PC-9 (cell line): ENCODE data around the gene ETS2. TPM values are rescaled to one million over a fixed set of nuclear protein-coding genes. Genes with fewer than 3 reads are reported as not detected.

ENCODE experiments used
- BruUV-seq: library from RNA; stranded (reverse); fragments of 400-500 nt; replicated peaks from 2 replicates; lab custom pipeline; 2021; lab: Mats Ljungman, UMichigan
- CTCF ChIA-PET: fragments of 300-600 bp; sonication (Branson Sonifier 250); formaldehyde crosslinking; loops from one replicate; lab custom pipeline; 2022; ENCODE audit warnings: antibody characterized with exemption; lab: Charles Lee
- POLR2A ChIA-PET: fragments of 300-600 bp; sonication (Branson Sonifier 250); formaldehyde crosslinking; loops from one replicate; lab custom pipeline; 2022; ENCODE audit warnings: antibody characterized with exemption; ENCODE audit not compliant: unreplicated experiment; lab: Charles Lee
- DNase-seq, 2 experiments: peaks; one replicate each; pipeline versions ENCODE4 v3.0.0 to v3.0.0-alpha.2; 2015 to 2022; ENCODE audit warnings: mixed read lengths in 1 of 2
- H2AFZ ChIP-seq: fragments of 200-600 bp; sonication (generic); 2 replicates; pipeline ENCODE4 v1.8.1; 2017; ENCODE audit warnings: antibody characterized with exemption
- H3F3A ChIP-seq: fragments of 200-600 bp; sonication (generic); 2 replicates; pipeline ENCODE4 v1.8.1; 2017; ENCODE audit warnings: antibody characterized with exemption, mild to moderate bottlenecking, low read depth; ENCODE audit not compliant: insufficient read depth
- H3K27ac ChIP-seq: fragments of 200-600 bp; sonication (generic); 2 replicates; pipeline ENCODE4 v1.6.1; 2016; ENCODE audit warnings: mixed run types
- H3K27me3 ChIP-seq: fragments of 200-600 bp; sonication (generic); 2 replicates; pipeline ENCODE4 v1.6.1; 2016; ENCODE audit warnings: low read depth, mixed run types; ENCODE audit not compliant: insufficient read depth
- H3K36me3 ChIP-seq: fragments of 200-600 bp; sonication (generic); 2 replicates; pipeline ENCODE4 v1.6.1; 2016; ENCODE audit warnings: low read depth, mixed run types
- H3K4me1 ChIP-seq: fragments of 200-600 bp; sonication (generic); replicated peaks from 2 replicates; pipeline ENCODE4 v1.6.1; 2016; ENCODE audit warnings: mixed run types; ENCODE audit not compliant: insufficient read depth
- H3K4me2 ChIP-seq: fragments of 200-600 bp; sonication (generic); 2 replicates; pipeline ENCODE4 v1.6.1; 2017; ENCODE audit warnings: mixed run types
- H3K4me3 ChIP-seq: fragments of 200-600 bp; sonication (generic); 2 replicates; pipeline ENCODE4 v1.6.1; 2016; ENCODE audit warnings: mixed run types
- H3K79me2 ChIP-seq: fragments of 200-600 bp; sonication (generic); 2 replicates; pipeline ENCODE4 v1.6.1; 2017; ENCODE audit warnings: low read depth, mixed run types
- H3K9me2 ChIP-seq: fragments of 200-600 bp; sonication (generic); 2 replicates; pipeline ENCODE4 v1.8.1; 2017; ENCODE audit warnings: mild to moderate bottlenecking; ENCODE audit not compliant: insufficient read depth
- H3K9me3 ChIP-seq: fragments of 200-600 bp; sonication (generic); 2 replicates; pipeline ENCODE4 v1.8.1; 2016; ENCODE audit warnings: low read depth; ENCODE audit not compliant: insufficient read depth
- H4K20me1 ChIP-seq: fragments of 200-600 bp; sonication (generic); 2 replicates; pipeline ENCODE4 v1.8.1; 2017; ENCODE audit not compliant: insufficient read depth
- CTCF ChIP-seq: fragments of 200-600 bp; sonication (generic); conservative IDR thresholded peaks from 2 replicates; pipeline ENCODE4 v1.6.1; 2017; ENCODE audit warnings: mixed run types, antibody characterized with exemption, mild to moderate bottlenecking, moderate library complexity
- EZH2 ChIP-seq: fragments of 200-600 bp; sonication (generic); IDR thresholded peaks from 2 replicates; pipeline ENCODE4 v1.8.0; 2017; ENCODE audit warnings: antibody characterized with exemption, low read depth
- intact Hi-C: fragments of 100-400 bp; cut with micrococcal nuclease; formaldehyde crosslinking; loops from one replicate; pipeline ENCODE4 v1.10.0; 2022; ENCODE audit not compliant: unreplicated experiment
- total RNA-seq: library from RNA; stranded (reverse); gene quantifications from 2 replicates; pipeline ENCODE4 v1.2.3, GENCODE V29; 2021

Gene ETS2
- total RNA-seq, 1 experiment from 2014 or later = 20.4 TPM

- Histone ChIP-seq H3K9me2 (no peaks in the 10 kb centered on the region), H3K9me3 (no peaks in the 10 kb centered on the region), H4K20me1 (no peaks in the 10 kb centered on the region), H3F3A (peaks cover 7% of the 10 kb centered on the region; the same call in 1 of the 2 replicates), H3K27me3 (no peaks in the 10 kb centered on the region), H3K36me3 (no peaks in the 10 kb centered on the region), H3K4me2 (no peak overlapping the region), H3K27ac (no peak overlapping the region), H3K4me1 (peaks cover 19% of the 10 kb centered on the region), H3K79me2 (no peaks in the 10 kb centered on the region), H3K4me3 (no peak overlapping the region), H2AFZ (no peak overlapping the region)
- BruUV-seq = no TSS peak
- ChIA-PET POLR2A (no interaction called here), CTCF (no interaction called here)
- no peak for DNase-seq
- intact Hi-C loops = no loop called here
- no peak for TF ChIP-seq EZH2
- TF ChIP-seq CTCF = no peak
Observed at GRCh38 chr21:38833117-38833516, 27.4 kb downstream of the ETS2 start.

- no peak overlapping the region for H3K27ac ChIP-seq
- no peaks in the 10 kb centered on the region for H3K36me3 ChIP-seq
- peaks cover 30% of the 10 kb centered on the region for H3K4me1 ChIP-seq
- H3K79me2 ChIP-seq = no peaks in the 10 kb centered on the region
- no peaks in the 10 kb centered on the region for H3K9me2 ChIP-seq
- DNase-seq = no peak
- no peak overlapping the region for H2AFZ ChIP-seq
- TF ChIP-seq CTCF = no peak
- no peak for TF ChIP-seq EZH2
- H3F3A ChIP-seq = peaks cover 16% of the 10 kb centered on the region
- BruUV-seq = no TSS peak
- H3K4me3 ChIP-seq = no peak overlapping the region
- H3K4me2 ChIP-seq = no peak overlapping the region
- POLR2A ChIA-PET = no interaction called here
- no peaks in the 10 kb centered on the region for H3K9me3 ChIP-seq
- CTCF ChIA-PET = no interaction called here
- H3K27me3 ChIP-seq = no peaks in the 10 kb centered on the region
- no peaks in the 10 kb centered on the region for H4K20me1 ChIP-seq
- intact Hi-C loops = loop anchor here (5.0 kb wide), 2 partner anchors 78 to 188 kb away; no protein-coding TSS in a partner anchor
Observed at GRCh38 chr21:38834725-38835124, 29.0 kb downstream of the ETS2 start.

DNA sequence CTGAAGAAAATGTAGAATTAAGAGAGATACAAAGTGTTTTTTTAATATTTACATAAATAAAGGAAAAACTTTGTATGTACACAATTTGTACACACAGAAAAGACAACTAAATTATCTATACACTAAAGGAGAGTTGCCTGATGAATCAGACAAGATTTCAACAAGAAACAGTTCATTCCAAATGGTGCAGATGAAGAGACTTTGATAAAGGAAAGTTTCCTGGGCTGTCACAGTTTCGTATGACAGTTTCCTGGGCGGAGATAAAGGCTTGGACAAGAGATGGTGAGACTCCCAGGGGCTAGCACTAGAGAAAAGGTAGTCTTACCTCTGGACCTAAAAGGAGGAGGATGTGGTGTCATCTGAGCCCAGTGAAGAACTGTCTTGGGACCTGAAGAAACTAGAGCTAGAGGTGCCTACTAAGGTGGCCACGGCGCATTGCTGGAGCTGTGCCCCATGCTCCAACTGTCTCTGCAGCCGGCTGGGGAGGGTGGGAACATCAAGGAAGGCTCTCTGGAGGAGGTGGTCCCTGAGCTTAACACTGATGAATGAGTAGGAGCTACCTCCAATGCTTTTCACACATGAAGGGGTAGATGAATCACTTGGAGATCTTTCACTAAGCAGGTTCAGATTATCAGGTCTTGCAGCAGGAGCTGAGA is 32.2 kb downstream of the ETS2 start:
- peaks cover 17% of the 10 kb centered on the region for H3F3A ChIP-seq
- H3K27ac ChIP-seq = no peak overlapping the region
- BruUV-seq = no TSS peak
- ChIA-PET POLR2A (no interaction called here), CTCF (no interaction called here)
- no peak for TF ChIP-seq CTCF
- TF ChIP-seq EZH2 = no peak
- H3K9me2 ChIP-seq = no peaks in the 10 kb centered on the region
- no peaks in the 10 kb centered on the region for H3K9me3 ChIP-seq
- DNase-seq = no peak
- H3K36me3 ChIP-seq = no peaks in the 10 kb centered on the region
- no peaks in the 10 kb centered on the region for H4K20me1 ChIP-seq
- H3K4me3 ChIP-seq = no peak overlapping the region
- H3K4me1 ChIP-seq = peaks cover 23% of the 10 kb centered on the region
- H3K79me2 ChIP-seq = no peaks in the 10 kb centered on the region
- intact Hi-C loops = loop anchor here (5.0 kb wide), 2 partner anchors 74 to 184 kb away; no protein-coding TSS in a partner anchor
- H2AFZ ChIP-seq = no peak overlapping the region
- H3K4me2 ChIP-seq = no peak overlapping the region
- no peaks in the 10 kb centered on the region for H3K27me3 ChIP-seq
